ENCODE measurements around the gene ARG1. TPM values are rescaled to one million over a fixed set of nuclear protein-coding genes. Genes with fewer than 3 reads are reported as not detected.

ARG1 gene
- total and polyA plus RNA-seq, 2 of the 8 experiments (the other 6 are each of a cell fraction or from before 2014, with no cell fraction given), result not detected

GRCh38 chr6:131594074-131594473, 21.0 kb downstream of the ARG1 start:
- Histone ChIP-seq H2AK5ac (ENCODE audit: low read depth, low read length) (no peak overlapping the region), H3K27ac (ENCODE audit: low read depth, low read length) (no peak overlapping the region), H3K23ac (ENCODE audit: insufficient read length) (no peak overlapping the region), H4K91ac (replicated peaks; ENCODE audit: insufficient read length, low read length) (no peak overlapping the region), H3K9me3 (ENCODE audit: insufficient read depth in 2 of 2, low read depth in 1 of 2, low read length in 1 of 2) (no peaks in the 10 kb centered on the region), H3K27me3 (replicated peaks in 1 of 4; ENCODE audit: control insufficient read depth in 3 of 4, extremely low read depth in 1 of 4, insufficient read depth in 3 of 4, low read length in 3 of 4) (no peaks in the 10 kb centered on the region), H3K14ac (ENCODE audit: insufficient read length) (no peak overlapping the region), H2BK15ac (ENCODE audit: low read length) (no peak overlapping the region), H3K4me3 (ENCODE audit: extremely low read depth in 1 of 4, insufficient read depth in 2 of 4, low read depth in 3 of 4, low read length in 4 of 4) (no peak overlapping the region), H3K79me1 (ENCODE audit: low read depth, low read length) (no peaks in the 10 kb centered on the region), H3K4me1 (replicated peaks in 1 of 4; ENCODE audit: control insufficient read depth in 3 of 4, insufficient read depth in 4 of 4, low read length in 3 of 4) (no peaks in the 10 kb centered on the region), H4K8ac (ENCODE audit: extremely low read depth, insufficient read depth, low read length) (no peak overlapping the region), H4K5ac (ENCODE audit: insufficient read length, low read depth, low read length) (no peak overlapping the region), H2BK5ac (ENCODE audit: low read depth, low read length) (no peak overlapping the region), H3K9ac (replicated peaks in 1 of 4; ENCODE audit: extremely low read depth in 1 of 4, low read depth in 3 of 4, low read length in 3 of 4) (no peak overlapping the region), H3K4ac (replicated peaks; ENCODE audit: insufficient read length, low read depth, low read length) (no peak overlapping the region), H3K18ac (ENCODE audit: extremely low read depth, low read length) (no peak overlapping the region), H3K4me2 (ENCODE audit: insufficient read depth in 1 of 2, low read depth in 2 of 2, low read length in 2 of 2) (no peak overlapping the region), H2BK120ac (replicated peaks; ENCODE audit: low read depth, low read length) (no peak overlapping the region), H2BK12ac (ENCODE audit: low read depth, low read length) (no peak overlapping the region), H3K79me2 (ENCODE audit: control insufficient read depth in 1 of 2, insufficient read depth in 2 of 2, low read length in 2 of 2) (no peaks in the 10 kb centered on the region), H2AFZ (ENCODE audit: low read length) (no peak overlapping the region), H3K36me3 (ENCODE audit: control insufficient read depth in 2 of 4, insufficient read depth in 4 of 4, low read length in 3 of 4) (peaks cover 3 to 57% (median 33%) of the 10 kb centered on the region in 4 experiments; a peak in 7 of 8 replicates), H3K56ac (replicated peaks; ENCODE audit: insufficient read length, low read depth, low read length) (no peak overlapping the region), H3K23me2 (ENCODE audit: low read depth, low read length) (no peaks in the 10 kb centered on the region), H2BK20ac (ENCODE audit: low read length) (no peak overlapping the region), H4K20me1 (replicated peaks in 1 of 2; ENCODE audit: control insufficient read depth in 1 of 2, insufficient read depth in 2 of 2, low read length in 2 of 2) (no peaks in the 10 kb centered on the region)
- POLR2A ChIA-PET (ENCODE audit: partially characterized antibody), result no interaction called here
- no peak for TF ChIP-seq POLR2AphosphoS5 (IDR thresholded peaks at IDR 0.05; ENCODE audit: low read depth, low read length)
- no peak for TF ChIP-seq CREB1 (IDR thresholded peaks at IDR 0.05)
- no peak for TF ChIP-seq ATF3 (IDR thresholded peaks at IDR 0.05; ENCODE audit: insufficient read depth, low read depth, low read length)
- no peak for TF ChIP-seq GTF2F1 (IDR thresholded peaks at IDR 0.05; ENCODE audit: borderline replicate concordance, low read depth, low read length)
- TF ChIP-seq CBX5 (IDR thresholded peaks at IDR 0.05; ENCODE audit: low read depth, low read length), result no peak
- no peak for TF ChIP-seq RXRA (IDR thresholded peaks at IDR 0.05; ENCODE audit: insufficient read depth, low read depth, low read length)
- 93% methylated on average over 11 of the region's 11 CpGs; no CpG with 5 or more reads in 1 of the 2 experiments for WGBS, 2 experiments (ENCODE audit: extremely low coverage in 1 of 2, insufficient coverage in 1 of 2, insufficient read length in 1 of 2, insufficient replicate concordance in 2 of 2, low coverage in 1 of 2, low lambda C conversion rate in 2 of 2, missing lambda C conversion rate in 1 of 2)
- CTCF ChIA-PET (ENCODE audit: partially characterized antibody), result interaction anchor here (0.8 to 1.5 kb wide), 3 partner anchors 9 to 75 kb away, joined by 3 read pairs; partner anchors contain the start of gene MED23
- no peak for DNase-seq (ENCODE audit: low read depth in 1 of 2, low spot score in 2 of 2)
- no peak for FAIRE-seq

All from H1 (cell line).